ENCODE data around the gene CENPX.
A peak's percentile ranks its signal among the peaks of the same experiment; 100 is the strongest.
"Not testable (repeated sequence)": the region's sequence is repeated elsewhere in the genome, so short reads cannot be mapped to it uniquely, and the experiment has no call there.

CENPX gene

GRCh38 chr17:82038796-82039409 lies 16.2 kb upstream of the CENPX start:
- not testable (repeated sequence) for DNase-seq

- no peak for DNase-seq
These were observed 15.2 kb upstream of the CENPX start for GRCh38 chr17:82037889-82038195.

DNA sequence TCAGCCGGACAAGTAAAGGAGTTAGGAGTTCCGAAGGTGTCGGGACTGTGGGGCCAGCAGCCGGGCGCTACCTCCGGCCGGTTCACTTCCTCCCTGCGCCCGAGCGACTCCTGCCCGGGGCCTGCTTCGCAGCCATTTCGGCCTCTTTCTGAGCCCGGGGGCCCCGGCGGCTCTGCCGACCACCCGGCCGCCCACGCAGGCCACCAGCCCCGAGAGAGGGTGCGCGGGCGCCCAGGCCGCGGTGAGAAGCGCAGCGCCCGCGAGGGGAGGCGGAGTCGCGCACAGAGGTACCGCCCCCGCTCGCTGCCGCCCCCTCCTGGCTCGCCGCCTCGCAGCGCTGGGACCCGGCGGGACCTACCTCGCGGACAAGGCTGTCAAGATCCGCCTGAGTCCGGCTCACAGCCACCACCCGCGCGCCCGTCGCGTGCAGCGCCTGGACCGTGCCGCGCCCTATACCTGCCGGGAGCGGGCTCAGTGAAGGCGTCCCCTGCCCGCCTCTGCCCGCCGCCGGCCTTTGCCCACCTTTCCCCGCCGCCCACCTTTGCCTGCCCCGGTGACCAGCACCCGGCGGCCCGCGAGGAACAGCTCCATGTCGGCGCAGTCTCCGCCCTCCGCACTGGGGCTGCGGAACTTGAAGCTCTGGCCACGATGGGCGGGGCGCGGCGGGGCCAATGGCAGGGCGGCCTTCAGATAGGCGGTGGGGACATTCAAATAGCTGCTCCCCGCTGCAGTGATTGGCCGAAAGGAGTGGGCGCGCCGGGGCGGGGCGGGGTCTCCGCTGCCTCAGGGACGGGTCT lies 14.6 kb upstream of the CENPX start, which contains the start of gene DCXR:
DCXR (minus strand) TSS at position 606 of the 797 bp plus-strand sequence; CDS start at position 591, 15 bp downstream.
- DNase-seq, result peak; percentile 98

DNA sequence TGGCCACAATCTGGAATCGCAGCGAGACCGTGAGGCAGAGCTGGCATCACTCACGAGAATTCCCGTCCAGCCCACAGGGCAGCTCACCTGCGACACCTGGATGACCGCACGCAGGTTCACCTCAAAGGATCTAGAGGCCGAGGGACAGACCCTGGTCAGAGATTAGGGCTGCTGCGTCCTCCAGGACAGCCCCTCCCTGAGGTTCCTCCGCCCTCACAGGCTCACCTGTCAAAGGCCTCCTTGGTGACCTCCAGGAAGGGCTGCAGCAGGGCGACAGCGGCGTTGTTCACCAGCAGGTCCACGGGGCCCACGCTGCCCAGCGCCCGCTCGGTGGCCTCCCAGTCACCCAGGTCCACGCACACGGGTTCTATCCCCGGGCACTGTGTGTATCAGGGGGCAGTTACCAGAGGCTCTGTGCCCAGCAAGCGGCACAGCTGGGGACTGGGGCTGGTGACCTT lies 14.0 kb upstream of the CENPX start:
- DNase-seq, result no peak

- DNase-seq, result no peak
These were observed 13.4 kb upstream of the CENPX start for GRCh38 chr17:82035956-82036633.

GRCh38 chr17:82035488-82035887 lies 12.8 kb upstream of the CENPX start:
- no peak for DNase-seq

DNA sequence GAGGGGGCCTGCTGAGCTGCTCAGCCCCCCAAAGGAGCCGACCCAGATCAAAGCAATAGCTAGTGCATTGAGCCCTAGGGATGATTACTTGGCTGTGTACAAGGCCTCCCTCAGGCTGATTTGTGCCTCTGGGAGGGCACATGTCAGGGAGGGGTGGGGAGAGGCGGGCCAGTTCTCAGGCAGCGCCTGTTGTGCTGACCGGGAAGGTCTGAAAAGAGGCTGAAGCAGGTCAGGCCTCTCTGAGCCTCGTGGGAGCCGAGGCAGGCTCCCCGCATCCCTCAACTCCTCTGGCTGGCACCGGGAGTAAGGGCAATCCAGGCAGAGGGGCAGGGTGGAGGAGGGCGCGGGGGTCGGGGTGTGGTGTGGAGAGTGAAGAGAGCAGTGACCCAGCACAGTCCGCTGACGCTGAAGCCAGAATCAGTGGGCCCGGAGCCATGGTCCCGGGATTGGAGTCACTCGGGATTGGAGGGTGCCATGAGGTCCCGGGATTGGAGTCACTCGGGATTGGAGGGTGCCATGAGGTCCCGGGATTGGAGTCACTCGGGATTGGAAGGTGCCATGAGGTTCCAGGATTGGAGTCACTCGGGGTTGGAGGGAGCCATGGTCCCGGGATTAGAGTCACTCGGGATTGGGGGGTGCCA lies 11.8 kb upstream of the CENPX start:
- DNase-seq, result no peak

- DNase-seq, result no peak
These were observed 10.8 kb upstream of the CENPX start for GRCh38 chr17:82033359-82034085.

DNA sequence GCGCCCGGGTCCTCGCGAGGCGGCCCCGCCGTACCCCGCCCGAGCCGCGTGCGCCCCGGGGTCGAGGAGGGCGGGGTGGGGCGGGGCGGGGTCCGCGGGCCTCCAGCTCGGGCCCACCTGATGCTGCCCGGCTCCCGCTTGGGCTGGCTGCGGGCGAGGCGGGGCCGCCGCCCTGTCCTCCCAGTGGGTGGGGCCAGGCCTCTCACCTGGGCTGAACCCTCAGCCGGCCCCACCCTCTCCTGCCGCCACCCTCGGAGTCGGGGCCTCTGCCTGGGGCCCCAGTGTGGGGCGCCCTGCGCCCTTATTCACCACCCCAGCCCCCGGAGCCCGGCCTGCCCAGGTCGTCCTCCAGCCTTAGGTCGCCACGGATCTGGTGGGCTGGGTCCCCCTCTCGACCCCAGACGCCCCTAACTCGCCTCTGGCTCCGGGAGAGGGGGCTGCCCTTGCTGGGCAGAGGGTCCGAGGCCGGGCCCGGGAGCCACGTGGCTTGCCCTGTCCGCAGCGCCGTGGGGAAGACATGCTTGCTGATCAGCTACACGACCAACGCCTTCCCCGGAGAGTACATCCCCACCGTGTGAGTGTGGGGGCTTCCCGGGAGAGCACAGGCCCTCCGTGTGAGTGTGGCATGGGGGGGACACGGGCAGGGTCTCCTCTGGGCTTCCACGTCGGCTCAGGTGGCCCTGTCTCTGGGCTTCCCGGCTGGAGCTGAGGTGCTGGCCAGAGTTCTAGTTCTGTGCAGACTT lies 9.4 kb upstream of the CENPX start:
- DNase-seq, result no peak

DNA sequence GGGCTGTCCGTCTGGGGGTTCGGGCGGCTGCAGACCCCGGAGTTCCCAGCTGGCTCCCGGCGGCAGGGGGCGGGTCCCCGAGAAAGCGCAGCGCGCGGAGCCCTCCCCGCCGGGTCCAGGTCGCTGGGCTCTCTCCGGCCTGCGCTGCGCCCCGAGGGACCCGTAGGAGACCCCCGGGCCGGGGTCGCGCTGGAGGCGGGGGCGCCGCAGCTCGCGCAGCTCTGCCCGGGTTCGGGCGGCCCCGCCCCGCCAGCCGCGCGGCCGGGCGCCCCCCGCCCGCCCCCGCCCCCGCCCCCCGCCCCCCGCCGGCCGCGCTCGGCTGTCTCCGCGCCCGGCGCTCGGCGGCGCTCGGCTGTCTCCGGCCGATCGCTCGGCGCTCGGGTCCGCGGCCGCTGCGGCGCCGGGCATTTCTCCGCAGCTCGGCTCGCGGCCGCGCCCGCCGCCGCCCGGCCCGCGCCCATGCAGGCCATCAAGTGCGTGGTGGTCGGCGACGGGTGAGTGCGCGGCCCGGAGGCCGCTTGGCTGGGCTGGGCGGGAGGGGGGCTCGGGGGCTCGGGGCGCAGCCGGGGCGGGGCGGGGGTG lies 8.7 kb upstream of the CENPX start, which contains the start of gene RAC3:
RAC3 (plus strand) TSS at position 376 of the 582 bp plus-strand sequence; CDS start at position 460, 84 bp downstream.
- DNase-seq, result peak in 1 of 2 experiments; percentile 65

- peak; percentile 47 to 87 for DNase-seq
These were observed 8.0 kb upstream of the CENPX start for GRCh38 chr17:82030470-82031302.

GRCh38 chr17:82029990-82030469 lies 7.4 kb upstream of the CENPX start:
- no peak for DNase-seq

DNA sequence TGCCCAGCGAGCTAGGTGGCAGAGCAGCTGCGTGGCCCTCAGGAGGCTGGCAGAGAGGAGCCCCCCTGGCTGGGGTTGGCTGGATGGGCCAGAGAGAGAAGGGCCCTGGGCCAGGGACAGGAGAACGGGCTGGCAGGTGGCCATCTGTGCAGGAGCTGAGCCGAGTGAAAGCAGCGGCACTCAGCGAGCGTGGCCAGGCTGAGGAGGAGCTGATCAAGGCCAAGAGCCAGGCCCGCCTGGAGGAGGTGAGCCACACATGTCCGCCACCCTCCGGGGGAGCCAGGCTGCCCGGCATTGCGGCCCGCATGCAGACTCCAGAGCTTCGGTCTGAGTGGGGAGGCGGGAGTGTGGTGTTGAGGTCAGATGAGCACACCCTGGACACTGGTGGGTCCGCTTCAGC lies 6.7 kb upstream of the CENPX start:
- DNase-seq, result peak; percentile 38 to 93

DNA sequence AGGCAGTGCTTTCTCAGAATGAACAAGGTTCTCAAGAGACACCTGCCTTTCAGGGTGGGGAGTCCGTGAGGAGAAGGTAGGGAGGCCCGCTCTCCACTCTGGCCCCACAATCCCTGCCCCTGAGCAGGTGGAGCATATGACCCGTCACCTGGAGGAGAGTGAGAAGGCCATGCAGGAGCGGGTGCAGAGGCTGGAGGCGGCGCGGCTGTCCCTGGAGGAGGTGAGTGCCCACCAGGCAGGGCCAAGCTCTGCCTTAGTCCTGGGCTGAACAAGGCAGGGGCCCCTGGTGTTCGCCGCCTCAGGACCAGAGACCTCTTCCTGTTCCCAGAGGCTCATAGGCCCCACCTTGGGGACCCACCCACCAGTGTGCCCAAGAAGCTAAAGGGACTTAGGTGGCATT lies 6.3 kb upstream of the CENPX start:
- no peak for DNase-seq

- no peak for DNase-seq
These were observed 5.6 kb upstream of the CENPX start for GRCh38 chr17:82028246-82028645.

DNA sequence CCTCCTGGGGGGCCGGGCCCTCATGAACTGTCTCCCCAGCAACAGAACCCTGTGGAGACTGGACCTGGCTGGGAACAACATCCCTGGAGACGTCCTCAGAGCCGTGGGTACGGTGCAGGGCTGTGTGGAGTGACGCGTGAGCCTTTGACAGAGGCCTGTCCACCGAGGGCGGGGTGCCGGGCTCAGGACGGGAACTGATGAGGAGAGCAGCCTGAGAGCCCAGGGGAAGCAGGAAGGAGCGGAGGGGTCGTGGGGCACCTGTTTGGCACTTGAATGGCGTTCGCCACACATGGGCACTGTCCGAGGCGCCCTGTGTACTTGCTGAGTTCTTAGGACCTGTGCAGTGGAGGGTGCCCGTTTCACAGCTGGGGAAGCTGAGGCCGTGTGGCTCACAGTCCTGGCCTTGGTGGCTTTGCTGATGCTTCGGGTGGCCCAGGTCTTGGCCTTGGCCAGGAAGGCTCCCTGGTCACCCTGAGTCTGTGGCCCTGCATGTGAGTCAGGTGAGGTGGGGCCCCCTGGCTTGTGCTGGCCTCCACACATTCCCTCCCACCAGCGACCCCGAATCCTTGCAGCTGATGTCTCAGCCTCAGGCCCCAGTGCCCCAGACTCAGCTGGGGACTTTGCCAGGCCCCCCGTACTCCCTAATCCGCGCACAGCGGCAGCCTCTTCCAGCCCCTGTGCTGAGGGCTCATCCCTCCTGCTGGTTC lies 2.9 kb upstream of the CENPX start:
- no peak for DNase-seq

- DNase-seq, result no peak
These were observed 2.2 kb upstream of the CENPX start for GRCh38 chr17:82024859-82025258.

GRCh38 chr17:82023447-82024241 lies 966 bp upstream of the CENPX start:
- no peak for DNase-seq

DNA sequence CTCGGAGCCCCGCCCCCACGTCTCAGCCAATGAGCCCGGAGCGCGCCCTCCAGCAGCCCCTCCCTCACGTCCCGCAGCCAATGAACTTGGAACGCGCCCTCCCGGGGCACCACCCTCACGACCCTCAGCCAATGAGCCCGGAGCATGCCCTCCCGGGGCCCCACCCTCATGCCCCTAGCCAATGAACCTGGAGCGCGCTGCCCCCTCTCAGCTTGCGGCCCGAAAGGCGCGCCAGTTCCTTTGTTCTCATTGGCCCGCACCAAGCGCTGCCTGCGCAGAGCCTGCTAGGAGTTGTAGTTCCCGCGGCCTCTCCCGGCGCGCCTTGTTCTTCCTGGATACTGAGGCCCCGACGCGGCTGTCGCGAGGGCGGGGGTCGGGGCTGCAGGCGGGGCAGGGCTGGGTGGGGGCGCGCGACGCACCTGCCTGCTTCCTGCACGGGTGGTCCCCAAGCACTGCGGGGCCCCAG lies 336 bp upstream of the CENPX start, which contains the start of gene LRRC45:
LRRC45 (plus strand) TSS at position 325 of the 466 bp plus-strand sequence. CDS start 339 bp downstream, outside the sequence.
- peak; percentile 99 to 100 for DNase-seq

Measured in NCI-H446 (cell line).